Ishikawa (cell line): ENCODE measurements around the gene ARID5B.

Experiments
- EP300 ChIP-seq: IDR thresholded peaks from 2 replicates; pipeline ENCODE4 v1.6.1; 2012; ENCODE audit warnings: borderline replicate concordance
- RAD21 ChIP-seq: IDR thresholded peaks from 2 replicates; pipeline ENCODE4 v1.6.1; 2012; ENCODE audit warnings: low read depth
- TAF1 ChIP-seq: IDR thresholded peaks from 2 replicates; pipeline ENCODE4 v1.6.1; 2012; ENCODE audit warnings: low read depth, mild to moderate bottlenecking
- YY1 ChIP-seq: IDR thresholded peaks from 2 replicates; pipeline ENCODE4 v1.6.1; 2012; ENCODE audit warnings: low read depth
- TF ChIP-seq, protein P1 (sequence below): IDR thresholded peaks from 2 replicates; pipeline ENCODE4 v1.6.1; 2012

DNA sequence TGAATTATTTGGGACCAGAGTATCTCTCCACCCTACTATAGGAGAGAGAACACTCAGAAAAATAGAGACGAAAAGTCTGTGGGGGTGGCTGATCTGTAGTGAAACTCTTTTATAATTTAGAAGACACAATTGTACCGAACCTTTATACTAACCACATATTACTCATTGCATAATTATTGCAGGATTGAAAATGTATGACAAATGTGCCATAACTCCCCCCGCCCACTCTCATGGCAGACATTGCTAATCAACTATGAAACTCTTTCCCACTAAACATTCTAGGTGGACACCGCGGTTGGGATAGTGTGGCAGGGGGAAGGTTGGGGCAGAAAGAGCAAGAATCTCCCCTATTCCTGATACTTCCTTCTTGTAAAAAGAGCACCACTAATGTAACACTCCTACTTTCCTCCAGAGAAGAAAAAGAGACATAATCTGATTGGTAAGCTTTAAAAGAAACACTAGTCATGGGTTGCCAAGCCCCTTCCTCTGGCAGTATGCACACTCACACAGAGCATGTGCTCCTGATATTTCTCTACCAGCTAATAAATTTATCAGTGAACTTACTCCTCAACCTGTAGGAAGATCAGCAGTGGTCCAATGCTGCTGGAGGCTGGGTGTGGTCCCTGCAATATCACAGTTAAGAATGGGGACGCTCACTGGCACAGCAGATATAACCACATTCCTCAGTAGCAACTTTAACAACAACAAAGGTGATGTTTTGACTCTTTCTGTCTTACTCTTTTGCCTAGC, 18.7 kb upstream of the ARID5B start:
- TF ChIP-seq RAD21 = no peak
- TF ChIP-seq YY1 = no peak
- TF ChIP-seq, protein P1, sequence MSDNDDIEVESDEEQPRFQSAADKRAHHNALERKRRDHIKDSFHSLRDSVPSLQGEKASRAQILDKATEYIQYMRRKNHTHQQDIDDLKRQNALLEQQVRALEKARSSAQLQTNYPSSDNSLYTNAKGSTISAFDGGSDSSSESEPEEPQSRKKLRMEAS = no peak
- no peak for TF ChIP-seq EP300
- TF ChIP-seq TAF1 = no peak
